Epithelial cell of proximal tubule (primary cell): ENCODE results near the gene YWHAE. TPM values are rescaled to one million over a fixed set of nuclear protein-coding genes. Genes with fewer than 3 reads are reported as not detected.
A peak's percentile ranks its signal among the peaks of the same experiment; 100 is the strongest.

ENCODE experiments used
- DNase-seq: peaks from one replicate; pipeline ENCODE4 v3.0.0-alpha.2; 2011; ENCODE audit warnings: low read depth
- H3K4me3 ChIP-seq: 2 replicates; pipeline ENCODE4 v1.5.1; 2011; ENCODE audit warnings: low read depth, mild to moderate bottlenecking, low read length
- CTCF ChIP-seq: conservative IDR thresholded peaks from 2 replicates; pipeline ENCODE4 v1.5.1; 2012; ENCODE audit warnings: low read depth, mild to moderate bottlenecking, low read length
- total RNA-seq: library from RNA; depleted of rRNA; stranded (reverse); fragments of >200 nt; gene quantifications from 2 replicates; pipeline ENCODE4 v1.2.3, GENCODE V29; 2015

The YWHAE gene
- total RNA-seq, 1 donor from 2014 or later: 1,239 TPM

- no peak overlapping the region for H3K4me3 ChIP-seq
- no peak for DNase-seq
- TF ChIP-seq CTCF: no peak
These were observed 38.6 kb upstream of the YWHAE start for GRCh38 chr17:1438593-1439083.

GRCh38 chr17:1435326-1435725 lies 35.3 kb upstream of the YWHAE start:
- TF ChIP-seq CTCF: no peak
- no peak overlapping the region for H3K4me3 ChIP-seq
- DNase-seq: no peak

- TF ChIP-seq CTCF: no peak
- H3K4me3 ChIP-seq: no peak overlapping the region
- no peak for DNase-seq
These were observed 34.1 kb upstream of the YWHAE start for GRCh38 chr17:1434150-1434549.

GRCh38 chr17:1431631-1432104 lies 31.6 kb upstream of the YWHAE start:
- no peak for TF ChIP-seq CTCF
- no peak for DNase-seq
- H3K4me3 ChIP-seq: no peak overlapping the region

GRCh38 chr17:1423456-1424135 lies 23.6 kb upstream of the YWHAE start:
- no peak overlapping the region for H3K4me3 ChIP-seq
- TF ChIP-seq CTCF: no peak
- no peak for DNase-seq

GRCh38 chr17:1422885-1423284 lies 22.9 kb upstream of the YWHAE start:
- TF ChIP-seq CTCF: no peak
- peak; percentile 96 for DNase-seq
- H3K4me3 ChIP-seq: no peak overlapping the region

GRCh38 chr17:1421470-1421869 lies 21.4 kb upstream of the YWHAE start:
- TF ChIP-seq CTCF: no peak
- DNase-seq: no peak

More at GRCh38 chr17:1421470-1421869, 21.4 kb upstream of the YWHAE start:
- no peak overlapping the region for H3K4me3 ChIP-seq
